AG04449 (cell line): Measurements from ENCODE around the gene FGA.

Experiments
- CTCF ChIA-PET: fragments of 350-600 bp; formaldehyde crosslinking; extraction: SDS; loops from one replicate; lab custom pipeline; 2021; ENCODE audit warnings: antibody characterized with exemption; lab: Yijun Ruan, JAX
- POLR2A ChIA-PET: fragments of 400-600, 350-600 bp; formaldehyde crosslinking; extraction: SDS; loops from one replicate; lab custom pipeline; 2020; ENCODE audit warnings: antibody characterized with exemption, inconsistent platforms; lab: Yijun Ruan, JAX
- DNase-seq: peaks from one replicate; pipeline ENCODE4 v3.0.0-alpha.2; 2010; ENCODE audit warnings: low read depth, low spot score
- H3K4me3 ChIP-seq: 2 replicates; pipeline ENCODE4 v1.5.1; 2011; ENCODE audit warnings: low read depth, mild to moderate bottlenecking, control low read depth, low read length
- TF ChIP-seq, protein P1 (sequence below): IDR thresholded peaks from one replicate; pipeline ENCODE4 v1.5.1; 2011; ENCODE audit warnings: mild to moderate bottlenecking, moderate library complexity, low read length, control low read depth, inconsistent platforms; ENCODE audit not compliant: insufficient read depth; ENCODE audit errors: missing control alignments

The FGA gene

DNA sequence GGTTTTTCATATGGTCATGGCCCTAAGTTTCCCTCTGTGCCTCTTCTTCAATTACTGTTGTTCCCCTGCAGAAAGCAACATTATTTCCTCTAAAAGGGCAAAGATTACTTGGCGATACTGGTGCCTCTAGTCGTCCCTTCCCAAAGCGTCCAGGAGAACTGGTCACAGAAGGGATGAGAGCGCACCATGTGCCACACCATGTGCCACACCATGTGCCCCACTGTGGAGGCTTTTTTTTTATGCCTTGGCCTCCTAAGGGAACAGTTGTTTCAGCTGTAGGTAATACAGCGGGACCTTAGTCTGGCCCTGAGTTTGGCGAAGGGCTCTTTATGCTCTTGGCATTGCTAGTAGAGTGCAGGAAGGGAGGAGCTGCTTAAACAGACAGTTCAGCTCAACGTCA lies 33.5 kb upstream of the FGA start:
- POLR2A ChIA-PET, result no interaction called here
- CTCF ChIA-PET, result interaction anchor here (1.0 to 18.4 kb wide), 6 partner anchors 9 to 73 kb away, joined by 3 to 353 read pairs (median 20); partner anchors contain the start of genes FGB, FGG and PLRG1
- H3K4me3 ChIP-seq, result no peak overlapping the region
- TF ChIP-seq, protein P1, sequence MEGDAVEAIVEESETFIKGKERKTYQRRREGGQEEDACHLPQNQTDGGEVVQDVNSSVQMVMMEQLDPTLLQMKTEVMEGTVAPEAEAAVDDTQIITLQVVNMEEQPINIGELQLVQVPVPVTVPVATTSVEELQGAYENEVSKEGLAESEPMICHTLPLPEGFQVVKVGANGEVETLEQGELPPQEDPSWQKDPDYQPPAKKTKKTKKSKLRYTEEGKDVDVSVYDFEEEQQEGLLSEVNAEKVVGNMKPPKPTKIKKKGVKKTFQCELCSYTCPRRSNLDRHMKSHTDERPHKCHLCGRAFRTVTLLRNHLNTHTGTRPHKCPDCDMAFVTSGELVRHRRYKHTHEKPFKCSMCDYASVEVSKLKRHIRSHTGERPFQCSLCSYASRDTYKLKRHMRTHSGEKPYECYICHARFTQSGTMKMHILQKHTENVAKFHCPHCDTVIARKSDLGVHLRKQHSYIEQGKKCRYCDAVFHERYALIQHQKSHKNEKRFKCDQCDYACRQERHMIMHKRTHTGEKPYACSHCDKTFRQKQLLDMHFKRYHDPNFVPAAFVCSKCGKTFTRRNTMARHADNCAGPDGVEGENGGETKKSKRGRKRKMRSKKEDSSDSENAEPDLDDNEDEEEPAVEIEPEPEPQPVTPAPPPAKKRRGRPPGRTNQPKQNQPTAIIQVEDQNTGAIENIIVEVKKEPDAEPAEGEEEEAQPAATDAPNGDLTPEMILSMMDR, result no peak
- DNase-seq, result no peak

DNA sequence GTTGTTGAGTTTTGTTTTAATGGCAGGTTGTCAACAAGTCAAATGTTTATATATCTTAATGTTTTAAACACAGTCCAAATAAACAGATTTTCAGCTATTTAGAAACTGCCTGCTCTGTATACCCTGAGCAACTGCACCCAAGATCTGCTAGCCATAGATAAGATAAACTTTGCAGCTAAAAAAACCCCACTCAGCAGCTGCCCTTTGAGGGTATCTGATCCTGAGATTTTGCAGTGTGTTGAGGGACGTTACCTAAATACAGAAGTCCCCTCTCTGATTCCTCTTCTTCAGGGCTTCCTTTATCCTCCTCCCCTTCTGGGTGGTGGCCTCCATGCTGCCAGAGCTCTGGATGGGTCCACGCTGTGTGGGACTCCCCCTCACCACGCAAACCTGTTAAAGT lies 32.9 kb upstream of the FGA start:
- ChIA-PET CTCF (interaction anchor here (0.7 to 18.4 kb wide), 7 partner anchors 9 to 72 kb away, joined by 3 to 353 read pairs (median 5); partner anchors contain the start of genes FGB, FGG and PLRG1), POLR2A (no interaction called here)
- DNase-seq, result no peak
- TF ChIP-seq, protein P1, result no peak
- no peak overlapping the region for H3K4me3 ChIP-seq

DNA sequence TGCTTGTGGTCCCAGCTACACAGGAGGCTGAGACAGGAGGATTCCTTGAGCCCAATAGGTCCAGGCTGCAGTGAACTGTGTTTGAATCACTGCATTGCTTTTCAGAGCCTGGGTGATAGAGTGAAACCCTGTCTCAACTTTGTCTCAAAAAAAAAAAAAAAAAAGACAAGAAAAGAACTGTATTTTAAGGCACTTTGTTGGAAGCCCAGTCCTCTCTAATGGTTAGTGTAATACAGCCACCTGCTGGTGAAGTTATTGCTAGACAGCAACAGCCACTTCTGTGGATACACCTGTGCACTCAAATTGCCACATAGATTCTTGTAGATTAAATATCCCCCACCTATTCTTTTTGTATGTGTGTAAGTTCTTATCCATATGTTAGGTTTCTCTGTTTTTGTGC lies 32.1 kb upstream of the FGA start:
- TF ChIP-seq, protein P1, result peak; percentile 11
- ChIA-PET CTCF (interaction anchor here (0.6 to 18.4 kb wide), 6 partner anchors 14 to 71 kb away, joined by 3 to 353 read pairs (median 18); partner anchors contain the start of genes FGB and PLRG1), POLR2A (no interaction called here)
- no peak overlapping the region for H3K4me3 ChIP-seq
- DNase-seq, result no peak

DNA sequence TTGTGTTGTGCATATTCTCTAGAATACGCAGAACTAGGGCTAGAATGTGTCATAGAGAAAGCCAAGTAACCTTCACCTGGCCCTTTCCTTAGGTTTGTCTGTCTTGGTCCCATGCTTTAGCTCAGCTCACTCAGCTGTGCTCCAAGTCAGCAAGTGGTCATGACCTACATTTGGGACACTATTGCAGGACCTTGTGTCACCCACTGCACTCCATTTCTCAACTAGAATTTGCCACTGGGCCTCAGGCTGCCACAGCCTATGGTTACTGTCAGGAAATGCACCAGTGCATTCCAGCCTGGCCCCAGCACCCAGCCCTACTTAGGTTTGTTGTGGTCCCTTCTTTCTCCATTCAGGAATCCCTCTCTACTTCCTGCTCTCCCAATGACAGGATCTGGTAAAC lies 29.6 kb upstream of the FGA start:
- TF ChIP-seq, protein P1, result no peak
- no peak for DNase-seq
- H3K4me3 ChIP-seq, result no peak overlapping the region
- POLR2A ChIA-PET, result no interaction called here
- CTCF ChIA-PET, result interaction anchor here (1.2 to 18.4 kb wide), 5 partner anchors 22 to 69 kb away, joined by 3 to 353 read pairs (median 6); partner anchors contain the start of genes FGB and PLRG1

DNA sequence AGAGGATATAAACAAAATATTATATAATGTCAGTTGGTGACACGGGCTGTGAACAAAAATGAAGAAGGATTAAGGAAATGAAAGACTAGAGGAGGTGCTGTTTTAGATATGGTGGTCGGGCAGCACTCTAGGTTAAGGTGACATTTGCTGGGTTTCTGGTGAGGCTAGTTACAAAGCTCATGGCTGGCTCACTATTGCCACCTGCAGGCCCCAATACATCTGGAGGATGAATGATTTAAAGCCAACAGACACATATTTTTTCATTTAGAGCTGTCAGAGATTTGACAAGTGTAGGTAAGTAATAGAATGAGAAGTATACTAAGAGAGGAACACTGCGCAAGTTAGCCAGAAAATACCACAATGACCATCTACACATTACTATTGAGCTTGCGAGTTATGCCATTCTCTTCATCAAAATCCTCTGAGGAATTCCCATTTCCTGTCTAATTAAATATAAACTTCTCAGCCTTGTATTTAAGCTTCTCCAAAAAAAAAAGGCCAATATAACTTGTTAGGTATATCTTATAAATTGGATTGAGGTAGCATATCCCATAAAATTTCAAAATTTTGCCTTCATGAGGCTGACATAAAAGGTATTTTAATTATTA lies 28.3 kb upstream of the FGA start:
- TF ChIP-seq, protein P1, result peak; percentile 62
- ChIA-PET CTCF (interaction anchor here (0.7 to 18.4 kb wide), 23 partner anchors 8 to 833 kb away, joined by 3 to 353 read pairs (median 5); partner anchors contain the start of genes FGB and PLRG1), POLR2A (interaction anchor here (0.6 kb wide), 1 partner anchor 69 kb away, joined by 4 read pairs; the partner anchor contains the start of gene PLRG1)
- no peak for DNase-seq
- no peak overlapping the region for H3K4me3 ChIP-seq

DNA sequence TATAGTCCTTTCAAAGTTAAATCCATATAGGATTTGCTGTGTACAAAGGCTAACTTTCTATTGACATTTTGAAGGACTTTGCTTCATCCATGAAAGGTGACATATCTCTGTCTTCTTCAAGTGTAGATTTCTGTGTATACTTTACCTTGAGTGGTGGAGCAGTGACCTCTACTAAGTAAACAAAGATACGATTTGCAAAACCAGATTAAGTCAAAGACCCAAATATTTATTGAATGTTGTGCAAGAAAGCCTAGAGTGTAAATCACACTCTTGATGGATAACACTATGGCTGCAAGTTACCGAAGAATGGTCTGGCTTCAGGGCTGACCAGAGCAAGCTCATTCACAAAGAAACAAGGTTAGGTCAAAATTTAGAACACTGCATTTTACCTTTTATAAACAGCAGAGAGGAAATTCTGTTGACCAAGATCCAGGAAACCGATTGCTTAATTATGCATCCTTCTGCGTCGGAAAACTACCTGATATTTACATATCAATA lies 27.3 kb upstream of the FGA start:
- TF ChIP-seq, protein P1, result no peak
- DNase-seq, result no peak
- no peak overlapping the region for H3K4me3 ChIP-seq
- ChIA-PET POLR2A (no interaction called here), CTCF (interaction anchor here (1.1 to 18.4 kb wide), 10 partner anchors 10 to 67 kb away, joined by 3 to 353 read pairs (median 8); partner anchors contain the start of genes FGB and PLRG1)
